Transverse colon (tissue), 3 donors: ENCODE measurements around the gene IL23A.

Source experiments
- EP300 ChIP-seq: sonication (generic); formaldehyde crosslinking; IDR thresholded peaks from one replicate; pipeline ENCODE4 v1.6.1; 2017; ENCODE audit warnings: antibody characterized with exemption, low read depth
- TF ChIP-seq, protein P1 (sequence below), 5 experiments: fragments of 200-600 bp in 3 of 5; fragments of 450-650 bp in 2 of 5; sonication (generic) in 3 of 5; IDR thresholded peaks; 1 replicate in 2 of 5; 2 replicates in 3 of 5; pipeline ENCODE4 v1.5.1; 2016 to 2017; ENCODE audit warnings: antibody characterized with exemption in 5 of 5, inconsistent platforms in 3 of 5, mild to moderate bottlenecking in 2 of 5, moderate library complexity in 1 of 5

GRCh38 chr12:56308714-56309113, 30.0 kb upstream of the IL23A start:
- TF ChIP-seq, protein P1, sequence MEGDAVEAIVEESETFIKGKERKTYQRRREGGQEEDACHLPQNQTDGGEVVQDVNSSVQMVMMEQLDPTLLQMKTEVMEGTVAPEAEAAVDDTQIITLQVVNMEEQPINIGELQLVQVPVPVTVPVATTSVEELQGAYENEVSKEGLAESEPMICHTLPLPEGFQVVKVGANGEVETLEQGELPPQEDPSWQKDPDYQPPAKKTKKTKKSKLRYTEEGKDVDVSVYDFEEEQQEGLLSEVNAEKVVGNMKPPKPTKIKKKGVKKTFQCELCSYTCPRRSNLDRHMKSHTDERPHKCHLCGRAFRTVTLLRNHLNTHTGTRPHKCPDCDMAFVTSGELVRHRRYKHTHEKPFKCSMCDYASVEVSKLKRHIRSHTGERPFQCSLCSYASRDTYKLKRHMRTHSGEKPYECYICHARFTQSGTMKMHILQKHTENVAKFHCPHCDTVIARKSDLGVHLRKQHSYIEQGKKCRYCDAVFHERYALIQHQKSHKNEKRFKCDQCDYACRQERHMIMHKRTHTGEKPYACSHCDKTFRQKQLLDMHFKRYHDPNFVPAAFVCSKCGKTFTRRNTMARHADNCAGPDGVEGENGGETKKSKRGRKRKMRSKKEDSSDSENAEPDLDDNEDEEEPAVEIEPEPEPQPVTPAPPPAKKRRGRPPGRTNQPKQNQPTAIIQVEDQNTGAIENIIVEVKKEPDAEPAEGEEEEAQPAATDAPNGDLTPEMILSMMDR (IDR thresholded peaks at IDR 0.05): no peak
- TF ChIP-seq EP300: no peak
